ENCODE measurements around the gene HIVEP3. TPM values are rescaled to one million over a fixed set of nuclear protein-coding genes. Genes with fewer than 3 reads are reported as not detected.
A peak's percentile ranks its signal among the peaks of the same experiment; 100 is the strongest.

HIVEP3 gene
- total RNA-seq, 3 donors from 2014 or later, result 4.9 to 6.5 (median 6.1) TPM

GRCh38 chr1:41514381-41514780, 404.3 kb downstream of the HIVEP3 start:
- ATAC-seq, result peak; percentile 64
- H3K36me3 ChIP-seq (ENCODE audit: low read depth), result no peaks in the 10 kb centered on the region
- intact Hi-C loops (cut with DNase I, micrococcal nuclease), result no loop called here
- no peak overlapping the region for H3K4me3 ChIP-seq
- H3K9me3 ChIP-seq, result no peaks in the 10 kb centered on the region
- peak; percentile 70 to 82 (median 77) for DNase-seq
- H3K4me1 ChIP-seq (ENCODE audit: low read depth), result peaks cover 24% of the 10 kb centered on the region
- TF ChIP-seq CTCF (IDR thresholded peaks at IDR 0.05), result no peak

GRCh38 chr1:41513383-41513735, 405.4 kb downstream of the HIVEP3 start:
- ATAC-seq (no peak), DNase-seq (peak in 1 of 3 donors; percentile 30)
- Histone ChIP-seq H3K4me1 (ENCODE audit: low read depth) (peaks cover 24% of the 10 kb centered on the region), H3K9me3 (no peaks in the 10 kb centered on the region), H3K4me3 (no peak overlapping the region), H3K36me3 (ENCODE audit: low read depth) (no peaks in the 10 kb centered on the region)
- TF ChIP-seq CTCF (IDR thresholded peaks at IDR 0.05), result no peak
- intact Hi-C loops (cut with DNase I, micrococcal nuclease), result no loop called here

DNA sequence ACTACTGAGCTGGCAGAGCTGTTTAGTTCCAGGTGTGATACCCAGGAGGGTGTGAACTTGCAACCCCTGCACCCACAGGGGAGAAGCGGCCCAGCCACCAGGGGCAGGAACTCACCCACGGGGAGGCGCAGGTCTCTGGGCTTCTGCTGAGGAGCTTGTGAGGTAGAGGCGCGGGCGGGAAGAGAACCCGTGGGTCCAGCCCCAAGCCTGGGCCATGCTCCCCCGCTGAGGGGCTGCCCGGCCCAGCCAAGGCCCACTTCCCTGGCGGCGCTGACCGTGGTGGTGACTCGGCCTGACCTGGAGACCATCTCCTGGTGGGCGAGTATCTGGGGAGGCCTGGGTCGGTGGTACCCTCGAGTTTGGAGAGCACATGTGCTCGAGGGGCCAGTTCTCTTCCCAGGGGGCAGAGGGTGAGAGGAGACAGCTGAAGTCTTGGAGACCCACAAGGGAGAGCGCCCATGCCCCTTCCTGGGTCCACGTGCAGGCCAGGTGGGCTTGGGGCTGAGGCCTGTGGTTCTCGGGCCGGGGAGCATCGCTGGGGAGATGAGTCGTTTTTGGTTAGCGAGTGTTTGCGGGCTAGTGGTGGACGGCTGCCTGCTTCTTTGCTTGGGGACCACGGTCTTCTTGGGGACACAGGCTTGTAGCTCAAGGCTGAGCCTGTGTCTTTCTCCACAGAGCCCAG, 405.9 kb downstream of the HIVEP3 start:
- H3K36me3 ChIP-seq (ENCODE audit: low read depth), result no peaks in the 10 kb centered on the region
- TF ChIP-seq CTCF (IDR thresholded peaks at IDR 0.05), result no peak
- H3K9me3 ChIP-seq, result no peaks in the 10 kb centered on the region
- ATAC-seq (no peak), DNase-seq (no peak)
- H3K4me3 ChIP-seq, result no peak overlapping the region
- intact Hi-C loops (cut with DNase I, micrococcal nuclease), result no loop called here
- peaks cover 24% of the 10 kb centered on the region for H3K4me1 ChIP-seq (ENCODE audit: low read depth)

- intact Hi-C loops (cut with DNase I, micrococcal nuclease), result no loop called here
- DNase-seq (no peak), ATAC-seq (no peak)
- no peak for TF ChIP-seq CTCF (IDR thresholded peaks at IDR 0.05)
- Histone ChIP-seq H3K36me3 (ENCODE audit: low read depth) (no peaks in the 10 kb centered on the region), H3K4me1 (ENCODE audit: low read depth) (peaks cover 21% of the 10 kb centered on the region), H3K9me3 (no peaks in the 10 kb centered on the region), H3K4me3 (no peak overlapping the region)
These were observed 407.5 kb downstream of the HIVEP3 start for GRCh38 chr1:41511239-41511540.

GRCh38 chr1:41510531-41511238, 408.0 kb downstream of the HIVEP3 start:
- no peak for TF ChIP-seq CTCF (IDR thresholded peaks at IDR 0.05)
- DNase-seq (no peak), ATAC-seq (no peak)
- Histone ChIP-seq H3K4me1 (ENCODE audit: low read depth) (peaks cover 17% of the 10 kb centered on the region), H3K4me3 (no peak overlapping the region), H3K36me3 (ENCODE audit: low read depth) (no peaks in the 10 kb centered on the region), H3K9me3 (no peaks in the 10 kb centered on the region)
- intact Hi-C loops (cut with DNase I, micrococcal nuclease), result no loop called here

Data from mucosa of descending colon (tissue), 3 donors.